Stimulated activated CD8-positive, alpha-beta memory T cell treated with anti-CD3 and anti-CD28 coated beads, Interleukin-7, amount 100 ng/mL, for 1 hour (primary cell): ENCODE results near the gene HMGCR.

Experiments used
- DNase-seq, 2 donors: peaks; one replicate each; pipeline ENCODE4 v3.0.0-alpha.2; 2020; ENCODE audit warnings: low read depth in 2 of 2

The HMGCR gene

DNA sequence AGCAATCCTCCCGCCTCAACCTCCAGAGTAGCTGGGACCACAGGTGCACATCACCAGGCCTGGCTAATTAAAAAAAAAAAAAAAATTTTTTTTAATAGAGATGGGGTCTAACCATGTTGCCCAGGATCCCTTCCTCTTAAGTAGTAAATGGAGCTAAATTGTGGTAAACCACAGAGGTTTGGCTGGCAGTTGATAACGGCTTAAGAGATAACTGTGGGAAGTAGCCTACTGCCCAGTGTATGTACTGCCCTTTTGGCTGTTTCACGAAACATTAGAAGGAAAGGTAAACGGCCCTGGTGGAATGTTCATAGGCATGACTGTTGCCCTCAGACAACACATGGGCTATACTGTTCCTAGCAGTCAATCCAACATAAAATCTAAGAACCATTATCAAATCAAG lies 44.4 kb downstream of the HMGCR start:
- DNase-seq = no peak

DNA sequence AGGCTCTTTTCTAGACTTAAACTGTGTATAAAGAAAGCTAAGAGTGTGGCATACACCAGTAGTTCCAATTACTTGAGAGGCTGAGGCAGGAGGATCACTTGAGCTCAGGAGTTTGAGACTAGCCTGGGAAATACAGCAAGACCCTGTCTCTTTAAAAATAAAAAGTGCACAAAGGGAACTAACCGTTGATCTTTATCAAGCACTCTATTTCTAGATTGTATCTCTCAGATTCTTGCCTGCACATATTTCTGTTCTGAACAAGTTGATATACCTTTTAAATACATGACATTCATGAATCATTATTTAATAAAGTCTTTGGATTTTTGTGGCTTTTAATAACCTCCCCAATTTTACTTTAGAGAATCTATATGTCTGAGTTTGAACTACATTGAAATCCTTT lies 47.2 kb downstream of the HMGCR start:
- DNase-seq = no peak

DNA sequence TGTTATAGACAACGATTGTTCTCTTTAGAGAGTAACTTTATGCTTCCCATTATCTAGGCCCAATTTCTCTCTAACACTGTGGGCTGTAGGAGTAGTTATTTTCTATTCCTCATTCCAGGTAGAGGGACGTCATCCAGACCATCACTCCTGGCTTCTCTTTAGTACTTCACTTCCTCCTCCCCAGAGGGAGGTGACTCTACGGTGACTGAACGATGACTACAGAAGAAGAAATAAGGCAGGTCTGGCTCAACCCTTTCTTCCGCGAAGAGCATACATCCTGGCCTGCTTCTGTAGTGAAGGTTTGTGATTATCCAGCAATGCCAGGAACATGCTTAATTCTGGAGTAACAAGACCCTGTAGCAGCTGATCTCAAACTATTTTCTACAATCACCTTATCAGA lies 50.8 kb downstream of the HMGCR start:
- no peak for DNase-seq

DNA sequence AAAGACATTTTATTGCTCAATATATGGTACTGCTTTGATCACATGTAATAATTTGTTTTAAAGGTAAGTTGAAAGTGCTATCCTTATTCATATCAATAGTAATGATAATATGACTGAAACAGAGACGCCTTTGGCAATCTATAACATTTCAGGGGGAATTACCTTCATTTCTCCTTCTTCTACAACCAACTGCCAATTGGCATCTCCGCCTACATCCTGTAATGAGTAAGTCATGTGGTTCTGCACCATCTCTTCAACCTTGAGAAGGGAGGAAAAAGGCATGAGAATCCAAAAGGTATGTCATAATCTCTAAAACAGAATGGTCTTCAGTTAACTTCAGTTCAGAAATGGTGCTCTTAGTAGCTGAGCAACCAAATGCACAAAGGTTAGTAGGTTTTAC lies 52.4 kb downstream of the HMGCR start:
- no peak for DNase-seq

DNA sequence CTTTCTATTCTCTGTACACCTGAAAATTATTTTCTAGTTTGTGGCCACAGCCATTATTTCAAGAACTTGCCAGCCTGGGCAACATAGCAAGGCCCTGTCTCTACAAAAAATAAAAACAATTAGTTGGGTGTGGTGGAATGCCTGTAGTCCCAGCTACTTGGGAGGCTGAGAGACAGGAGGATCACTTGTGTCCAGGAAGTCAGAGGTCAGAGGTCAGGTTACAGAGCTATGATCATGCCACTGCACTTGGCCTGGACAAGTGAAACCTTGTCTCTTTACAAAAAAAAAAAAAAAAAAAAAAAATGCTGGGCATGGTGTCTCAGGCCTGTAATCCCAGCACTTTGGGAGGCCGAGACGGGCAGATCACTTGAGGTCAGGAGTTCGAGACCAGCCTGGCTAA lies 58.3 kb downstream of the HMGCR start:
- no peak for DNase-seq

DNA sequence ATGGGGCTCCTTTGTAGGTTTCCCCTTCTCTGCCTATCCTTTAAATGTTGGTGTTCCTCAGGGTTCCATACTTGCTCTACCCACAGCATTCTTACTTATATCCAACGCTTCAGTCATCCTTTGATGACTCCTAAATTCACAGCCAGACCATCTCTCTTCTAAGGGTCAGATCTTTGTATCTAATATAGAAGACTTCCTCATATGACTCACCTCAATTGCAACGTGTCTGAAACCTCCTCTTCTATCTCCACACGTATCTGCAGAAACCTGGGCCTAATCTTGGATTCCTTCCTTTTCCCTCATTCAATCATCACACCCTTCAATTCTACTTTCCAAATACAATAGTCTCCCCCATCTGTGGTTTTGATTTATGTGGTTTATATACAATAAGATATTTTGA lies 68.3 kb downstream of the HMGCR start:
- no peak for DNase-seq
